HG03064 (cell line): ENCODE results near the gene WDR26.
"Not testable (repeated sequence)": the region's sequence is repeated elsewhere in the genome, so short reads cannot be mapped to it uniquely, and the experiment has no call there.

Source experiments
- ATAC-seq: cut with Tn5 transposase; IDR thresholded peaks from one replicate; pipeline ENCODE4 v1.9.1; 2021; ENCODE audit warnings: low read depth; ENCODE audit not compliant: unreplicated experiment

WDR26 gene

DNA sequence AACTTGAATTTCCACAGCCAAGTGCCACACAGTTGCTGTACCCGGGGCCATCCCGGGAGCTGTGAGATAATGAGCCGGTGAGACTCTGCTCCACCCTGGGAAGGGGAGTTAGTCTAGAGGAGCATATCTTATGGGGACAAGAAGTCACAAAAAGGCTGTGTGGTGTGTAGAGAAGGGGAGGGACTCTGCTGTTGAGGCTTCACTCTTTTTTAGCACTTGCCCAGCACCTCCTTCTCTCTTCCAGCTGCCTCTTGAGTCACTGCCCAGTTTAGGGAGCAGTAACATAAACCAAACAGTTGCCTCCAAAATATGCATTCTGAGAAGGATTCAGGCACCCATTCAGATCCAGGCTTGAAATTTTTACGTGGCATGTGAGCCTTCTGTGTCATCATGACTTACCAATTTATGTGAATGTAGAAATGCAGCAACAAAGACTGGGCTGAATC, 744 bp upstream of the WDR26 start:
- ATAC-seq, result peak; percentile 6

DNA sequence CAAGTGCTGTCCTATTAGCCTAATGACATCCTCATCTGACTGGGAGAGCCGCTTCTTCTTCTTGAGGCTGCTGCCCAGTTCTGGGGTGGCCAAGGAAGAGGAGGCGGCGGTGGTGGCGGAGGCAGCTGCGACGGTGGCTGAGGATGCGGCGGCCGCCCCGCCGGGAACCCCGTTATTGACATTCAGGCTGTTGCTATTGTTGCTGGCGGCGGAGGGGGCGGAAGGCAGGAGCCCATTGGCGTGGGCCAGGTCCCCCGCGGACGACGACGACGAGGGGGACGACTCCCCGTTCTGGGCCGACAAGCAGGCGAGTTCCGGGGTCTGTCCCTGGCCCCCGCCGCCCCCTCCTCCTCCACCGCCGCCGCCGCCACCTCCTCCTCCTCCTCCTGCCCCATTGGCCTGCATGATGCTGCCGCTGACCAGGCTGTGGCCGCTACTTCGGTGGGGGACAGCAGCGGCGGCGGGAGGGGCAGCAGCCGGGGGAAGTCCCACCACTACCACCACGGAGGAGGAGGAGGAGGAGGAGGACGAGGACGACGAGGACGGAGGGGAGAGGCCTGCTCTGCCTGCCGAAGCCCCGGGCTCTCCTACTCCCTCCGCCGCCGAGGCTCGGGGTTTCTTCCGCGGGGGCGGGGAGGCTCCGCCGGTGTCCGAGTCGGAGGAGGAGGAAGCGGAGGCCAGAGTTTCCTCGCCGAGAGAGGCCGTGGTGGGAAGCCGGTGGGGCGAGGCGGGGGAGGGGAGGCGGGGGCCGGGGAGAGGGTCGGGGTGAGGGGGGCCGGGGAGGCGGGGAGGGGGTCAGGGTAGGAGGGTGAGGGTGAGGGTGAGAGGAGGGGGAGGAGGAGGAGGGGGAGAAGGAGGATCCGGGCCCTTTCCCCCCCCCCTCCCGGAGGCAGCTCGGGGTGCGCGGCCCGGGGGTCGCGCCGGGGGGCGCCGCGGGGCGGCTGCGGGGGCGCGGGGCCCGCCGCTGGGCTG, 610 bp downstream of the WDR26 start:
- ATAC-seq, result no peak

DNA sequence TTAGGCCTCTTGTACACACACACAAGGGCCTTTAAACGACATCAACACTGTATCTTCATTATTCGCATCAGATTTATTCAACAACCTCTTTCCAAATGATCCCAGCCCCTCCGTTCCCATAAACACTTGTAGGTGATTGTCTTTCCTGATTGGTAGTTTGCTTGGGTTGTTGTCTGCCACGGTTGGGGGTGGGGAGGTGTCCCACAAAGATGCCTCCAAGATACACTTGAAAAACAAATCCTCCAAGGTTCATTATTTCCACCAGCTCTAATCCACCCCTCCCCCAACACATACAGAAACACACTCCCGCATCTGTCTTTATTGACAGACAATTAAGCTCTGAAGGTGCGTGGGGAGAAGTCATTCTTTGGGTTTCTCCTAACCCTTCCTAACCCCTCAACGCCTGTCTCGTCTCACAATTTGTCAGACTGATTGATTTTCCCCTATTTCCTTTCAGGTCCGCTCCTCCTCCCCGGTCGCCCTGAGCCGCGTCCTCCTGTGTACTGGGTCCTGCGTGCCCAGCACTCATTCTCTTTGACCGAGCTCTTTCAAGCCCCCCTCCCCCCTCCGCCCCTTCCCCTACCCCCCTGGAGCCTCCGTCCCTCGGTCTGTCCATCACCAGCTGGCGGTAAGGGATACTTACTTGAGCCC, 1.4 kb downstream of the WDR26 start:
- ATAC-seq, result no peak

DNA sequence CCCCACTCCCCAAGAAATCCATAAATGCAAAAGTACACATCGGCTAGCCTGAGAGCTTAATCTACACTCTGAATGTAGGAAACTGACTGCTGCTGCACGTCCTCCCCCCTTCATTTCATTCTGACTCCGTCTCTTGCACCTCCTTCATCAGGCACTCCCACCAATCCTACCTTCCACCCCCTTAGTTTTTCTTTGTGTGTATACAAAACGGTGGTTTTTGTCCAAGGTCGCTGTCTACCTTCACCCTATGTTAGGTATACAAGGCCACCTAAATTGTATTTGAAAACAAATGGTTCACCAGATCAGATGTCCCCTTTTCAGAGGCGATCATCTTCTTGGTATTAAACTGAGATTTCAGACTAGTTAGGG, 1.9 kb downstream of the WDR26 start:
- no peak for ATAC-seq

DNA sequence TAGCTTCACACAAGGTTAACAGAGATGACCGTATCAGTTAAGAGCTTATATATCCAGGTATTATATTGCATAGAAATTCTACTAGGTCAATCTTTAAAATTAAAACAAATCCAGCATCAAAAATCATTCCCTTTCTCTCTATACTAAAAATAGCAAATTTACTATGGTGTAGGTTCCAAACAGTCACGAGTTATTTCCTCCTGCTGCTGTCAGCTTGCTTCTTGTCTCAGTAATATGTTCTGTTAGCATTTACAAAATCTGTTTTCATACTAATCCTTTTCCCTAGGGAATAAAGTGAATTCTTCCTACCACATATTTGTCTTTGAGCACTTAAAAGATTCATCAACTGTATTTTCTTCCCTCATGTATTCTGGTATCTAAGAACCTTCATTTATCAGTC, 2.5 kb downstream of the WDR26 start:
- ATAC-seq, result no peak

DNA sequence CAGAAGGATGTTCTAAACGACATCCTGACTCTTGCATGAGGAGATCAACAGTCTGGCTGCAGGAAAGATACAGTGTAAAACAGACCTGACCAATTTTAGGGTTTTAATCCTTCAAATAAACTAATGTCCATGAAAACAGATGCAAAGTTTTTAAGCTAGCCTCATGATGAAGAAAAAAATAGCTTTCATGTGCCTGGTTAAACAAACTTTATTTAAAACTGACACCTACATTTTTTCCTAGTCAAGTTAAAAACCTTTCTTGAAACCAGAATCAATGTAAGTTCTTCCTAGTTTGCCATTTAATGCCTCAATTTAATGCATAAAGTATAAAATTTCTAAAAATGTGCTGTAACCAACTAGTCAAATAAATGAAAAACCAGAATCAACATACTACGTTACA, 2.9 kb downstream of the WDR26 start:
- no peak for ATAC-seq

DNA sequence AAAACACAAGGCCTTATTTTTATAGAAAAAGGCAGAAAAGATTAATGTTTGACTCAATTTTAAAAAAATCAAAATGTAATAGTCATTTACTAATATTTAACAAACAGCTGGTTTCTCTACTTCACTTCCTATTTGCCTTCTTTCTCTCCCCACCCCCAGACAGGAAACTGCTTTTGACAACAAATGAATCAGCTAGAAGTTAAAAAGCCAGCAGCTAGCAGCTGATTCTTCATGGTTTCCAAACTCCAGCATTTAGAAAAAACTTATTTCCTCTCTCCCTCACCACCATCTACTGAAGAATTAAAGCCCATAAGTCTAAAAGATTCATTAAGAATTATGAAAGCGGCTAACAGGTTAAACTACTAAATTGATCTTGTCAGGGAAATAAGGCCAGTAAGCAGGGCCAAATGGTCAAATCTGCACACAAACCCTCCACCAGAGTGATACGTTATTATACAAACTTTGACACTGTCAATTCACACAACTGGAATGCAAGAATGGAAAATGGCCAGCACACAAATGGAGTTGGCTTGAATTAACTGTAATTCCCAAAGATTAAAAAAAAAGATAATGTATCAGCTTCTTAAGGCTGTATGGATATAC, 4.0 kb downstream of the WDR26 start:
- peak; percentile 33 for ATAC-seq

DNA sequence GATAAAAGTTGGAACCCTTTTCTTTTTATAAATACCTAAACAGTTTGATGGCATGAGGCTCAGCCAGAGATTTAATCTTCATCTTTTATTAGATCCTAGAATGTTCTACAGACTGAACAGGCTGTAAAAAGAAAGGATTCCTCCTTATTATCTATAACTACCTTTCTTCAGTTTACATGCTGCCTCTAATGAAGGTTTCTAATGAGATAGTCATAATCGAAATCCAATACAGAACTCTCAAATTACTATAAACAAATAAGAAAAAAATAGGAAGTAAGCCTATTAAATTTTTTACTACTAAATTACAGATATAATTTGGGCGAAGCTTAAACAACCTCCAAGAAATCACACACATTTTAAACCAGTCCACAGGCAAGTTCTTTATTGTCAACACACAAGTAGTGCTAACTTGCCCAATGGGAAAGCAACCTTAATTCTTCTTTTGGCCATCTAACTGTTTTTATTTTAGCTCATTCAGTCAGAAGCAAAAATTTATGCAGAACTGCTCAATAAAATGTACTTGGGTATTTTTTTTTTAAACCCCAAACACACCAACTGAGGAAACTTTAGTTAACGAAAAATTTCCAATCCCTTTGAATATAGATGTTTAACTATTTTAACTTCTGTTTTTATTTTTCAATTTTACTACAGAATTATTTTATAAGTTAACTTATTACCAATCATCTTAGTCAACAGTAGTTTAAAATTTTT, 4.8 kb downstream of the WDR26 start:
- no peak for ATAC-seq

DNA sequence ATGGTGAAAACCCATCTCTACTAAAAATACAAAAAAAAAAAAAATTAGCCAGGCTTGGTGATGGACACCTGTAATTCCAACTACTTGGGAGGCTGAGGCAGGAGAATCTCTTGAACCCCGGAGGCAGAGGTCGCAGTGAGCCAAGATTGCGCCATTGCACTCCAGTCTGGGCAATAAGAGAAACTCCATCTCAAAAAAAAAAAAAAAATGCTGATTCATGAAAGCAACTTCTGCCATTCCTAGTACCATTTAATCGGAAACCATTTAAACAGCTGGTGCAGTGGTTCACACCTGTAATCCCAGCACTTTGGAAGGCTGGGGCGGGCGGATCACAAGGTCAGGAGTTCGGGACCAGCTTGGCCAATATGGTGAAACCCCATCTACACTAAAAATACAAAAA, 5.9 kb downstream of the WDR26 start:
- ATAC-seq, result not testable (repeated sequence)

DNA sequence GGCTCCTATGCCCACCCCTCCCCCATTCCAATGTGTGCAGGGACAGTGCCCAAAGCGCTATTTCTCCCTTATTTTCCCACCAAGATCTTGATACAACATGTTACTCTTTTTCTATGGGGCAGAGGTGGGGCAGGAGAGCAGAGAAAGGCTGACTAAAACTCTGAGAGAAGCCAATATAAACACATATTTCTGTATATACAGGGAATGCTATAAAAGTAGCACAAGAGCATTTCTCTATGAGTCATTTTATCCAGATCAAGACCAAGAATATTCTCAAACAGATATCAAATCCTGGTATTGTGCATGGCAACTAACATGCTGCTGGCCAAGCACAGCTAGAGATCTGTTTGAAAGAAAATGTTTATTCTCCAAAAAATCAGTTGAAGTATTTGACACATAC, 7.3 kb downstream of the WDR26 start:
- no peak for ATAC-seq

DNA sequence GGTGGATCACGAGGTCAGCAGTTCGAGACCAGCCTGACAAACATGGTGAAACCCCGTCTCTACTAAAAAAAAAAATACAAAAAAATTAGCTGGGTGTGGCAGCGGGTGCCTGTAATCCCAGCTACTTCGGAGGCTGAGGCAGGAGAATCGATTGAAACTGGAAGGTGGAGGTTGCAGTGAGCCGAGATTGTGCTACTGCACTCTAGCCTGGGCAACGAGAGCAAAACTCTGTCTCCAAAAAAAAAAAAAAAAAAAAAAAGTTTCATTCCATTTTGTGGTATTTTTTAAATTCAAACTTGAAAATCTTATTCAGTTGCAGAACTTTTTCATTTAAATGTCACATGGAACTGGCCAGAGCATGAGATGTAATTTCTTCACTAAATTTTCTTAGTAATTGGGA, 7.7 kb downstream of the WDR26 start:
- not testable (repeated sequence) for ATAC-seq

DNA sequence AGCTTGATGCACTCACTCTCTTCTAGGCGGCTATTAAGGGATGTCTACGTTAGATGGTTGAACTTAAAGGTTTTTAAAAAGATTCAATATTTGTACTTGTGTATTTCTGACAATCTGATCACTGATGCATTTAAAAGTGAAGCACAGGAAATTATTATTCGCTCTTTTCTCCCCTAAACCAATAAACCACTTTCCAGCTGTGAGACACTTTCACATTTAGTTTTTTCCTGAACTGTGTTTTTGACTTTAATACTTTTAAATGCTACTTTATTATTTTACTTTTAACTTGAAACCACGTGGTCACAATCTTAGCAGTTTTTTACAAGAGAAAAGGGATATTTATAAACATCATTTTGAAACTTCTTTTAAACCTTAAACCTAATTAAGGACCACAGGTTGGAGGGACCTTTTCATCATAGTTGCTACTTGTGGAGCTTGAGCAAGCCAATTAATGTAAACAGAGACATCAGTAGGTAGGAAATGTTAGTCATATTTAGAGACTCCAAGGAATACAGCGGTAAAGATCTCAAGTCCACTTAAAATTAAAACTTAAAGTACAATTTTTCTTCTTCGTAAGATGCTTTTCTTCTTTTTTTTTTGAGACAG, 9.2 kb downstream of the WDR26 start:
- ATAC-seq, result no peak

DNA sequence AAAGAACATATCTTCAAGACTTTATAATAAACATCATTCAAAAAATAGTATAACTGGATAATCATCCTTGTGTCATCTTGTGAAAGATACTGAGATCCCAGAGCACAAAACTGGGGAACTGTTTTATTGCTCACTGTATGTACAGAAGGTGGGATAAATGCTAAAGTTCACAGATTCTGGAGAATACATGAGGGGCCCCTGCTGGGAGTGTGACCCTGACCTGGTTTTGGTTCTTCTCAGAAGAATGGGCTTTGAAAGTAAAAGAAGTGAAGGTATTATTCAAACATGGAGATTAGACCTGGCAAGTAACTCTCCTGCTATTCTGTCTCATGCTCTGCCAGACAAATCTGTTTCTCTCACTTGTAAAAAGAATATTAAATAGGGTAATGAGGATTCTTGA, 14.5 kb downstream of the WDR26 start:
- ATAC-seq, result no peak

DNA sequence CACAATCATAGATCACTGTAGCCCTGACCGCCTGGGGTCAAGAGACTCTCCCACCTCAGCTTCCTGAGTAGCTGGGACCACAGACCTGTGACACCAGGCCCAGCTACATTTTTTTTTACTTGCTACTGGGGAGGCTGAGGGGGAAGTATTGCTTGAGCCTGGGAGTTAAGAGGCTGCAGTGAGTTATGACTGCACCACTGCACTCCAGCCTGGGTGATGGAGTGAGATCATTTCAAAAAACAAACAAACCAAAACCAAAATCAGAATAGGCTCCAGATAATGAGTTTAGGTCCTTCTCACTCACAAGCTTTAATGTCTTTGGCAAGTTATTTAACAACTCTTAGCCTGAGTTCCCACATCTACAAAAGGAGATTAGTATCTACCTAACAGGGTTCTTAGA, 22.8 kb downstream of the WDR26 start:
- no peak for ATAC-seq

DNA sequence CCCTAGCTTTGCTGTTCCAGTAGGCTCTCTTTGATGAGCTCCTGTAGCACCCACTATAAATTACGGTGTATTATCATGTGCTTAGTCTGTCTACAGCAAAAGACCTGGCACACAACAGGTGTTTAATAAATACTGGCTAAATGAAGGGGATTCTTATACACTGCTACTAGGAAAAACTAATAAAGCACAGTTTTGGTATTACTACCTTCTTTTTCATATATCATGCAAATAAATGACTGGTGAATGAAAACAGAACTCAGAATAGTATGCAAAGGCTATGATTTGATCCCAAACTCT, 26.4 kb downstream of the WDR26 start:
- no peak for ATAC-seq

DNA sequence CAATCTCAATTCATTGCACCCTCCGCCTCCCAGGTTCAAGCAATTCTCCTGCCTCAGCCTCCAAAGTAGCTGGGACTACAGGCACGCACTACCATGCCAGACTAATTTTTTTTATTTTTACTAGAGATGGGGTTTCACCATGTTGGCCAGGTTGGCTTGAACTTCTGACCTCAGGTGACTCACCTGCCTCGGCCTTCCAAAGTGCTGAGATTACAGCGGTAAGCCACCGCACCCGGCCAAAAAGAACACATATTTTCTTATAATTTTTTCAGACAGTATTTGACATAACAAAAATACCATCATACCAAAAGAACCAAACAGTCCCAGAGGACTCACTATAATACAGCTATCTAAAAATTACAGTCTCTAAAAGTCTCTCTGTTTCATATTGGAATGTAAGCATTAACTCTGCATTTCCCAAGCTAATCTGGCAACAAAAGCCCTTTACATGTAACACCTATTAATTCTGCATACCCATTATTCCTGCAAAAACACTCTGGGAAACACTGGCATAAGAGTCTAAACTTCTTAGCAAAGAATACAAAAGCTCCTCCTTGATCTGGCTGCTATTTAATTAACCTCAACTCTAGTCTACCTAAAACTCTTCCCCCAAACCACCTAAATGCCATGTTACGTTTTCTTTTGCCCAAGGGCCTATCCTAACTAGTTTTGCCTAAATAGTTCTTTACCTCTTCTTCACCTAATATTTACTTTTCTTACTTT, 26.9 kb downstream of the WDR26 start:
- ATAC-seq, result no peak

DNA sequence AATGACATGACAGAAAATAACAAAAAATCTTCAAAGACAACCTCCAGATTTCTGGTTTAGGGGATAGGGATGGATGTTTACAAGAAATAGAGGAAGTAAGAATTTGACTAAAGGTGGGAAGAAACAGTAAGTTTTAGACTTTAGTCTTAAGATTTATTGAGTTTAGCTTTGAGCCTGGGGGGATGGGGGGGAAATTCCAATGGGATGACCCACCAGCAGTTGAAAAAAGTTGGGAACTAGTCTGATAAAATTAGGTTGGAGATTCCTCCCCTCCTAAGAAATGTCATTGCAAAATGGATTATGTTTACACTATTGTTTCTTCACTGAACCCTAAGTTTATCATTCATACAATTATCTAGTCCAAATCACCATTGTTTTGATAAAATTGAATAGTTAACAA, 28.4 kb downstream of the WDR26 start:
- ATAC-seq, result no peak

DNA sequence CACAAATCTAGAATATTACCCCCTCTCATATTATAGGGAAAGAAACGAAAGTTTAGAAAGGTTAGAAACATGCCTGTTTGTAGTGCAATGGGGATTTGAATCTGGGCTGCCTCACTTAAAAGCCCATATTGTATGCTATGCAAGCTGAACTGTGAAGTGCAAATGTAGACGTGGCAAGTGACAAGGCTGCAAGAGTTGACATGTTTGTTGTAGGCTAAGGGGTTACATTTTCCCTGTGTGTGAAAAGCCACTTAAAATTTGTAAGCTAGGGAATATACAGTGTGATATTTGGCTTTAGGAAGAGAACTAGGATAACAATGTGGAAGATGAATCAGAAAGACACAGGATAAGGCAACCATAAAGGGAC, 29.0 kb downstream of the WDR26 start:
- ATAC-seq, result no peak

DNA sequence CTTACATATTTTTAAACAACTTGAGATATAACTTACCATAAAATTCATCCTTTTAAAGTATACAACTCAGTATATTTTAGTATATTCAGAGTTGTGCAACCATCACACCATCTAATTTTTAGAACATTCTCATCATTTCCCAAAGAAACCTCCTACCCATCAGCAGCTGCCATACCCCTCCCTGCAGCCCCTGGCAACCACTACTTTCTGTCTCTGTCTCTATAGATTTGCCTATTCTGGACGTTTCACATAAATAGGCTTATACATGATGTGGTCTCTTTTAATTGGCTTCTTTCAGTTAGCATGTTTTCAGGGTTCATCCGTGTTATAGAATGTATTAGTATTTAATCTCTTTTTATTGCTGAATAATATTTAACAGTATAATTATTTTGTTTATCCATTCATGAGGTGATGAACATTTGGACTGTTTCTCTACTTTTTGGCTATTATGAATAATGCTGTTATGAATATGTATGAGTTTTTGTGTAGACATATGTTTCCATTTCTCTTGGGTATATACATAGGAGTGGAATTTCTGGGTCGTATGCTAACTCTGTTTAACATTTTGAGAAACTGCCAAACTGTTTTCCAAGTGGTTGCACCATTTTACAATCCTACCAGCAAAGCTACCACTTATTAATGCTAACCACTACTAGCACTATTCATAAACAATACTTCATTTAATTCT, 29.5 kb downstream of the WDR26 start:
- ATAC-seq, result no peak
